CD4-positive, alpha-beta T cell treated with Interleukin-4 for 1 hour (primary cell): ENCODE data around the gene STRN4.
A peak's percentile ranks its signal among the peaks of the same experiment; 100 is the strongest.
"Not testable (repeated sequence)": the region's sequence is repeated elsewhere in the genome, so short reads cannot be mapped to it uniquely, and the experiment has no call there.

Source experiments
- DNase-seq, 2 donors: peaks; one replicate each; pipeline ENCODE4 v3.0.0-alpha.2; 2020 to 2022

Gene STRN4

GRCh38 chr19:46746281-46747057 lies at the start of gene STRN4:
TSS of gene STRN4 (minus strand) at chr19:46746450. CDS start at chr19:46746430, 20 bp downstream.
- peak; percentile 61 to 68 for DNase-seq

- peak in 1 of 2 donors; percentile 77 for DNase-seq
Measured at GRCh38 chr19:46791944-46792343, 45.7 kb upstream of the STRN4 start.

GRCh38 chr19:46789371-46789770 lies 43.1 kb upstream of the STRN4 start:
- DNase-seq, result no peak

GRCh38 chr19:46788968-46789338 lies 42.7 kb upstream of the STRN4 start:
- no peak for DNase-seq

GRCh38 chr19:46788262-46788967 lies 42.2 kb upstream of the STRN4 start, which contains the start of gene SLC1A5:
TSS of gene SLC1A5 (minus strand) at chr19:46788594. CDS start at chr19:46787965, 629 bp downstream.
- peak; percentile 98 to 99 for DNase-seq

GRCh38 chr19:46787331-46788261 lies 41.3 kb upstream of the STRN4 start:
- DNase-seq, result peak; percentile 14 to 35

GRCh38 chr19:46787040-46787330 lies 40.7 kb upstream of the STRN4 start:
- peak in 1 of 2 donors; percentile 12 for DNase-seq

GRCh38 chr19:46786236-46787039 lies 40.2 kb upstream of the STRN4 start:
- peak; percentile 84 to 85 for DNase-seq

- DNase-seq, result no peak
Measured at GRCh38 chr19:46785980-46786235, 39.7 kb upstream of the STRN4 start.

GRCh38 chr19:46785054-46785979 lies 39.1 kb upstream of the STRN4 start:
- DNase-seq, result no peak

GRCh38 chr19:46784262-46785053 lies 38.2 kb upstream of the STRN4 start:
- peak; percentile 41 to 45 for DNase-seq

- DNase-seq, result no peak
Measured at GRCh38 chr19:46783670-46784069, 37.4 kb upstream of the STRN4 start.

GRCh38 chr19:46782355-46783019 lies 36.2 kb upstream of the STRN4 start:
- DNase-seq, result no peak

- not testable (repeated sequence) for DNase-seq
Measured at GRCh38 chr19:46777956-46778645, 31.9 kb upstream of the STRN4 start.

GRCh38 chr19:46776927-46777911 lies 31.0 kb upstream of the STRN4 start:
- no peak for DNase-seq

- no peak for DNase-seq
Measured at GRCh38 chr19:46775642-46776258, 29.5 kb upstream of the STRN4 start.

GRCh38 chr19:46773018-46773399 lies 26.8 kb upstream of the STRN4 start:
- no peak for DNase-seq
